Measurements from ENCODE around the gene CSF1. TPM values are rescaled to one million over a fixed set of nuclear protein-coding genes. Genes with fewer than 3 reads are reported as not detected.

CSF1 gene
- total and polyA plus RNA-seq, 2 of the 13 experiments (the other 11 are each of a cell fraction or from before 2014, with no cell fraction given) = 4.6 to 13.3 TPM

GRCh38 chr1:109877317-109877771, 33.3 kb upstream of the CSF1 start (continued):
- no peak for TF ChIP-seq ZNF629 (CRISPR knock-in tag; conservative IDR thresholded peaks at IDR 0.05)
- no peak for TF ChIP-seq RERE (CRISPR knock-in tag; IDR thresholded peaks at IDR 0.05; ENCODE audit: low read depth)
- no peak for TF ChIP-seq ISX (CRISPR knock-in tag; conservative IDR thresholded peaks at IDR 0.05)
- no peak for TF ChIP-seq ZNF569 (CRISPR knock-in tag; IDR thresholded peaks at IDR 0.05; ENCODE audit: borderline replicate concordance)
- no peak for TF ChIP-seq SRF (IDR thresholded peaks at IDR 0.05; ENCODE audit: low read depth, low read length)
- TF ChIP-seq GLI4 (CRISPR knock-in tag; IDR thresholded peaks at IDR 0.05; ENCODE audit: borderline replicate concordance) = no peak
- no peak for TF ChIP-seq REPIN1 (CRISPR knock-in tag; IDR thresholded peaks at IDR 0.05; ENCODE audit: borderline replicate concordance, low read depth)
- no peak for TF ChIP-seq DZIP1 (CRISPR knock-in tag; IDR thresholded peaks at IDR 0.05)
- TF ChIP-seq FOXA3 (CRISPR knock-in tag; IDR thresholded peaks at IDR 0.05) = no peak
- TF ChIP-seq NKX3-1 (CRISPR knock-in tag; IDR thresholded peaks at IDR 0.05) = no peak
- TF ChIP-seq, protein P1, sequence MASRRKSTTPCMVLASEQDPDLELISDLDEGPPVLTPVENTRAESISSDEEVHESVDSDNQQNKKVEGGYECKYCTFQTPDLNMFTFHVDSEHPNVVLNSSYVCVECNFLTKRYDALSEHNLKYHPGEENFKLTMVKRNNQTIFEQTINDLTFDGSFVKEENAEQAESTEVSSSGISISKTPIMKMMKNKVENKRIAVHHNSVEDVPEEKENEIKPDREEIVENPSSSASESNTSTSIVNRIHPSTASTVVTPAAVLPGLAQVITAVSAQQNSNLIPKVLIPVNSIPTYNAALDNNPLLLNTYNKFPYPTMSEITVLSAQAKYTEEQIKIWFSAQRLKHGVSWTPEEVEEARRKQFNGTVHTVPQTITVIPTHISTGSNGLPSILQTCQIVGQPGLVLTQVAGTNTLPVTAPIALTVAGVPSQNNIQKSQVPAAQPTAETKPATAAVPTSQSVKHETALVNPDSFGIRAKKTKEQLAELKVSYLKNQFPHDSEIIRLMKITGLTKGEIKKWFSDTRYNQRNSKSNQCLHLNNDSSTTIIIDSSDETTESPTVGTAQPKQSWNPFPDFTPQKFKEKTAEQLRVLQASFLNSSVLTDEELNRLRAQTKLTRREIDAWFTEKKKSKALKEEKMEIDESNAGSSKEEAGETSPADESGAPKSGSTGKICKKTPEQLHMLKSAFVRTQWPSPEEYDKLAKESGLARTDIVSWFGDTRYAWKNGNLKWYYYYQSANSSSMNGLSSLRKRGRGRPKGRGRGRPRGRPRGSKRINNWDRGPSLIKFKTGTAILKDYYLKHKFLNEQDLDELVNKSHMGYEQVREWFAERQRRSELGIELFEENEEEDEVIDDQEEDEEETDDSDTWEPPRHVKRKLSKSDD (CRISPR knock-in tag; IDR thresholded peaks at IDR 0.05; ENCODE audit: low read depth) = no peak
- TF ChIP-seq CBX1 (IDR thresholded peaks at IDR 0.05; ENCODE audit: low read depth) = no peak
- TF ChIP-seq, protein P2, sequence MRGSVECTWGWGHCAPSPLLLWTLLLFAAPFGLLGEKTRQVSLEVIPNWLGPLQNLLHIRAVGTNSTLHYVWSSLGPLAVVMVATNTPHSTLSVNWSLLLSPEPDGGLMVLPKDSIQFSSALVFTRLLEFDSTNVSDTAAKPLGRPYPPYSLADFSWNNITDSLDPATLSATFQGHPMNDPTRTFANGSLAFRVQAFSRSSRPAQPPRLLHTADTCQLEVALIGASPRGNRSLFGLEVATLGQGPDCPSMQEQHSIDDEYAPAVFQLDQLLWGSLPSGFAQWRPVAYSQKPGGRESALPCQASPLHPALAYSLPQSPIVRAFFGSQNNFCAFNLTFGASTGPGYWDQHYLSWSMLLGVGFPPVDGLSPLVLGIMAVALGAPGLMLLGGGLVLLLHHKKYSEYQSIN (CRISPR knock-in tag; IDR thresholded peaks at IDR 0.05; ENCODE audit: borderline replicate concordance) = no peak
- TF ChIP-seq TEAD3 (CRISPR knock-in tag; optimal IDR thresholded peaks at IDR 0.05; ENCODE audit: borderline replicate concordance) = peak; percentile 75
- TF ChIP-seq ZNF780A (CRISPR knock-in tag; IDR thresholded peaks at IDR 0.05) = no peak

All from HepG2 (cell line).